Measurements from ENCODE around the gene GLT8D2.

- TF ChIP-seq CTCF (CRISPR knock-in tag; IDR thresholded peaks at IDR 0.05): no peak
- TF ChIP-seq RAD21 (CRISPR knock-in tag; IDR thresholded peaks at IDR 0.05): no peak; the same call in 1 of the 2 replicates
- TF ChIP-seq SNAPC5 (CRISPR knock-in tag; IDR thresholded peaks at IDR 0.05; ENCODE audit: borderline replicate concordance): 0 out of 2 replicates have a peak, but pooled peaks have one; percentile 3
- no peak for TF ChIP-seq RFX1 (IDR thresholded peaks at IDR 0.05)
- no peak for TF ChIP-seq SOX13 (IDR thresholded peaks at IDR 0.05)
- TF ChIP-seq SOX13 (CRISPR knock-in tag; conservative IDR thresholded peaks at IDR 0.05 in 1 of 2, IDR thresholded peaks at IDR 0.05 in 1 of 2): no peak
- no peak for TF ChIP-seq KLF9 (CRISPR knock-in tag; IDR thresholded peaks at IDR 0.05; ENCODE audit: low read depth)
- no peak for TF ChIP-seq PLSCR1 (CRISPR knock-in tag; IDR thresholded peaks at IDR 0.05; ENCODE audit: borderline replicate concordance)
- TF ChIP-seq MZF1 (CRISPR knock-in tag; IDR thresholded peaks at IDR 0.05; ENCODE audit: borderline replicate concordance): no peak
- TF ChIP-seq NFE2L1 (CRISPR knock-in tag; IDR thresholded peaks at IDR 0.05; ENCODE audit: borderline replicate concordance): no peak
- no peak for TF ChIP-seq E2F2 (CRISPR knock-in tag; IDR thresholded peaks at IDR 0.05; ENCODE audit: borderline replicate concordance)
Observed at GRCh38 chr12:104064842-104065427, 14.9 kb upstream of the GLT8D2 start.
